Embryonic facial prominence (tissue), 1 donor: ENCODE results near the gene ALK.

Experiments used
- DNase-seq: peaks from one replicate; pipeline ENCODE4 v3.0.0-alpha.2; 2016; ENCODE audit errors: extremely low spot score

ALK gene

GRCh38 chr2:29578084-29578598 is 343.2 kb downstream of the ALK start:
- no peak for DNase-seq

GRCh38 chr2:29576231-29576630 is 345.2 kb downstream of the ALK start:
- no peak for DNase-seq

DNA sequence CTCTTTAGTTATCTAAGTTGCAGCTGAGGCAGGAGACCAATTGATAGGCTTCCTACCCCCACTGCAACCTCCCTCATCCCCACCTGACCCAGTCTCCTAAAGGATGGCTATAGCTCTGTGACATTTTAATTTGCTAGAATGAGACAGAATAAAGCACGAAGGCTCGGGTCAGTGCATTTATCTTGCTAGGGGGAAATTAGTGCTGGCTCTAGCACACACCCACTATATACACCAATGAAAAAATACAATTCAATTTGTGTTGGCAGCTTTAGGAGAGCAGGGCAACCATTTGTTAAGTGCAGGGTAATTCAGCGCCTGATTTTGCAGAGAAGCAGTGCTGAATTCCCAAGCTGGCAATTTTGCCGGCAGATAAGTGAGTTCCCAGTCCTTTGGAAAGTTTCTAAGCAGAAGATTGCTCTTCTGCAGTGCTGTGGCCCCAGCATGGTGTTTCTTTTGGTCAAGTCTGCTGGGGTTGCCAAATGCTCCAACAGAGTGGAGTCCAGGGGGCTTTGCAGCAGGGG is 346.0 kb downstream of the ALK start:
- no peak for DNase-seq

GRCh38 chr2:29573612-29574011 is 347.8 kb downstream of the ALK start:
- no peak for DNase-seq

GRCh38 chr2:29573147-29573546 is 348.2 kb downstream of the ALK start:
- DNase-seq: no peak

DNA sequence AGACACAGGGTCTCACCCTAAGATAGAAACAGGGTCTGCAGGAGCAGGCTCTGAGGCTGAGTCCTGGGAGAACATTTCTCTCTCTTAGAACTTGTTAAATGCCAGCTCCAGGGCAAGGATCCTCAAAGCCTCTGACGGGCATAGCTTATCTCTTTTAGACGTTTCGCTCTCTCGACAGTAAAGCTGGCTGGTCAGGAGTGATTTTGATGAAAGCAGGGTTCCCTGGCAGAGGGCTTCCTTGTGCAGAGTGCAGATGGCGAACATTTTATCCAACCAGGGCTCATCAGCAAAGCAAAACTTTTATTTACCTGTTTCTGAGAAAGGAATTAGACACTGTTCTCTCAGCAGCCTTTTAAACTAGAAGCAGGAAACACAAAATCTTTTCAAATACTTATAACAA is 350.8 kb downstream of the ALK start:
- no peak for DNase-seq

GRCh38 chr2:29567906-29568520 is 353.4 kb downstream of the ALK start:
- DNase-seq: no peak

- DNase-seq: no peak
Observed at GRCh38 chr2:29563697-29564096, 357.7 kb downstream of the ALK start.

GRCh38 chr2:29562896-29563295 is 358.5 kb downstream of the ALK start:
- DNase-seq: no peak

GRCh38 chr2:29562319-29562718 is 359.1 kb downstream of the ALK start:
- DNase-seq: no peak

DNA sequence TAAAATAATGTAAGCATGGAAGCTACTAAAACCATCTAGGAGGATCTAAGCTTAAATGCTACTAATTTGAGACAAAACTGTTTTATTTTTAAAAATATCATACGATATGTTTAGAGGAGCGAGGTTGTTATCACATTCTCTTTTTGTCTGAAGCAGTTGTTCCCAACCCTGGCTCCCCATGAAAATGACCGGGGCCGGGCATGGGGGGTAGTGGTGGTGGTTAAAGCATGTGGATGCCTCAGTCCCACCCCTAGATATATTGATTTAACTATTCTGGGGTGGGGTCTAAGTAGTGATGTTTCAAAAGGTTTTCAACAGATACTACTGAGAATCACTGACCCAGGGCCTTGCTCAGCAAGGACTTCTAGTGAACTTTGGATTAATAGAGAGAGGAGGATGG is 359.8 kb downstream of the ALK start:
- no peak for DNase-seq

DNA sequence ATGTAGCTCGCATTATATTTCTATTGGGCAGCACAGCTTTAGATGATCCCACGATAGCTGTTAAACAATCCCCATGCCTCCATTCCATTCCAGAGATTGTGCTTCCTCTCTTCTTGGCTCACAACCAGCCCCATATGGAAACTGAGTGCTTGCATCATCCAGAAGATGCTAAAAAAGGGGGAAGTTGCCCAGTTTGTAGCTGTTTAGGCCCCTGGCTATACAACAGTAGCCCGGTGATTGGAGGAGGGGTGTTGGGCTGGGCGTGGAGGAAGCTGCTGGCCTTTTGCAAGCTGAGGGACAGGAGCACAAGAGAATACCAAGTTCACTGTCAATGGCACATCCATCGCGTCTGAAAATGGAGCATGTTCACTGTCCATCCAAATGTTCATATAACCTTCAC is 360.2 kb downstream of the ALK start:
- no peak for DNase-seq

- DNase-seq: no peak
Observed at GRCh38 chr2:29560566-29560965, 360.8 kb downstream of the ALK start.

DNA sequence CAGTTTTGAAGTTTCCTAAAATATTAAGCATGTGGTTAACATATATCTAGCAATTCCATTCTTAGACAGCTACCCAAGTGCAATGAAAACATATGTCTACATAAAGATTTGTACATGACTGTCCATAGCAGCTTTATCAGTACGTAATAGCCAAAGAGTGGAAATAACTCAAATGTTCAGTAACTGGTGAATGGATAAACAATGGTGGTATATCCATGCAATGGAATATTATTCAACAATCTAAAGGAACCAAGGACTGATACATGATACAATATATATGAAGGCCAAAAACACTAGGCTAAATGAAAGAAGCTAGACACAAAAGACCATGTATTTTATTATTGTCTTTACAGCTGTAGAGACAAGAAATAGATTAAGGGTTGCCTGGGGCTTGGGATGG is 361.4 kb downstream of the ALK start:
- no peak for DNase-seq

GRCh38 chr2:29559578-29559977 is 361.8 kb downstream of the ALK start:
- DNase-seq: no peak

DNA sequence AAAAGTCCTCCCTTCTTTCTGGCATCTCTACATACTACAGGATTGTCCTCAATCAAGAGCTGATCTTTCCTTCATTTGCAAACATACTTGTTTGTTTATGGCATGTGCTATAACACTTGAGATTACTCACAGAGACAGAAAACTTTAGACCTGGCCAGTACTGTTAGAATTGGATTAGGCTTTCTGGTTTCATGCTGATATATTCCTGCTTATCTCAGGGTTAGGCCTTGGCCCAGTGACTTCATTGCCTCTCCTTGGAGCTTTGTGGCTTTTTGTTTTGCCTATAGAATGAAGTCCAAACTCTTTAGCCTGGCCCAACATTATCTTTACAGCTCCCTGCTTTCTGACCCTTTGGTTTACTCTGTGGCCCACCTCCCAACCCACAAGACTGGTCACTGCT is 363.3 kb downstream of the ALK start:
- no peak for DNase-seq

DNA sequence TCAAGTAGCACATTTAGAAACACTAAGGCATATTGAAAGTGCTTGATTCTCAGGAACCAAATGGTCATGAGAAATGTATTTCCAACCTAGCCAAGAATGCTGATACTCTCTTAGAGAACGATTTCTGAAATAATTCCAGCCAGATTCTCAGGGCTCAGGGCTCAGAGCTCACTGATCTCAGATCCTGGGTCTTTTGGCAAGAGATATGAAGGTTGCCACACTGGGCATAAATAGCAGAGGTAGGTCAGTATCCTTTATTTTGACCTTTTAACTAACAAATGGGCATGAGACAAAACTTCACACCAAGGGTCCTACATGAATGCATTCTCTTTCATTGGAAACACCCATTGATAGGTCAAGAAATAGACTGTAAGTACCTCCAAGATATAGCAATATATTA is 364.1 kb downstream of the ALK start:
- no peak for DNase-seq

DNA sequence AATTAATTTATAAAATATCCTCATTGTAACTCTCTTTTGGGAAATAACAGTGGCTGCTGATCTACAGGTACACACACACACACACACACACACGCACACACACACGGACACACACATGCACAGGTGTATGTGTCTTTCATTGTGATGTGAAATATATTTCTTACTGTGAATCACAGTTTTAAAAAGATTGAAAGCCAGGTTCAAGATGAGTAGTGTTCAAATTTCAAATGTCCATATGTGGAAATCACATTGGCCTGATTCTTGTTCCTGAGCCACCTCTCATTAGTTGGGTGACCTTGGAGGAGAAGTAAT is 372.4 kb downstream of the ALK start:
- no peak for DNase-seq

GRCh38 chr2:29544917-29545316 is 376.5 kb downstream of the ALK start:
- no peak for DNase-seq

DNA sequence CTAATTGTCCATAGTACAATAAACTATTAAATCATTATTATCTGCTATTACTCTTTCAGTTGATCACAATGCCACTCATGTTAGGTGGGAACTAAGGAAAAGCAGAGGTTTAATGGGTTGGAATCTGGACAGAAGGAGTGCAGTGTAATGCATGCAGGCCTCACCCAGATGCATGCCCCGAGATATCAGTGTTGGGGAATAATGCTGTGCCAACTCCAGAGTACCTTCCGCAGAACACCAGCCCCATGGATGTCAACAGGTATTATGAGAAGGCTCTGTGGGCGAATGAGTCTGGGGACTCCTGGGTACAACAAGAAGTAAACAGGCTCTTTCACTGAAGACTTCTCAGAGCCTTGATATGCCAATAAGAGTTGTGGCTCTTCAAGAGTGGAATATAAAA is 377.4 kb downstream of the ALK start:
- DNase-seq: no peak

- no peak for DNase-seq
Observed at GRCh38 chr2:29535188-29535587, 386.2 kb downstream of the ALK start.

GRCh38 chr2:29532436-29532835 is 388.9 kb downstream of the ALK start:
- no peak for DNase-seq

- DNase-seq: no peak
Observed at GRCh38 chr2:29531626-29532025, 389.8 kb downstream of the ALK start.

DNA sequence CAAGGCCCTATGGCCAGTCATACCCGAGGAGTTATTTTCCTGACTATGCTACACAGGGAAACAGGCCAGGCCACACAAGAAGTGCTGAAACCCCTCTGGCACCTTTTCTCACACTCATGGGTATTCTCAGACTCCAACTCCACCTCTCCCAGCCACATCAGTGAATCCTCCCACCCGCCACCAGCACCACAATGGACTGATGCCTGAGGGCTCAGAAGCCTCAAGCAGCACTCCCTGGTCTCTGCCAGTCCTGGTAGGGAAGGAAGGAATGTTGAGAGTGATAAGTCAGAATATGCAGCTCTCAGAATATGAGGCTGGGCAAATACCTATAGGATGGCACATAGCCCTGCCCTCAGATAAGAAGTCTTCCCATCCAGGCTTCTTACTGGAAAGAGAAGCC is 391.1 kb downstream of the ALK start:
- DNase-seq: no peak
